Stimulated activated CD4-positive, alpha-beta T cell treated with anti-CD3 and anti-CD28 coated beads, Interleukin-4, amount 100 ng/mL, for 1 hour (primary cell): ENCODE measurements around the gene ETV6.

Source experiments
- DNase-seq: peaks from one replicate; pipeline ENCODE4 v3.0.0-alpha.2; 2020

The ETV6 gene

GRCh38 chr12:11786638-11787365 is 137.3 kb downstream of the ETV6 start:
- no peak for DNase-seq

DNA sequence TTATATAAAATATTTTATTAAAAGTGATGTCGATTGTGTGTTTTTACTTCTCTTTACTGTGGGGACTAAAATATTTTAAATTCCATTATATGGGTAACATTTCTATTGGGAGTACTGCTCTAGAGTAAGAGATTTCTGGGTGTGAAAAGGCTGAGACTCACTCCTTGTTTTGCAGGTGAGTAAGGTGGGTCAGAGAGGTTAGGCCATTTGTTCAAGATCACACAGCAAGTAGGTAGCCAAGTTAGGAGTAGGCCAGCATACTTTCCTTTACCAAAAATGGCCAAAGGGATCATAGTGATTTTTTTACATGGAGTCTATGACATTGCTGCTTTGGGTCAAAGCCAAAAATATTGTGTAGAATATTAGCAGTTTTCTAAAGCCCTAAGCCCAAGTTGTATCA is 138.0 kb downstream of the ETV6 start:
- no peak for DNase-seq

- no peak for DNase-seq
Observed at GRCh38 chr12:11787933-11788849, 138.7 kb downstream of the ETV6 start.

- no peak for DNase-seq
Observed at GRCh38 chr12:11793921-11794710, 144.6 kb downstream of the ETV6 start.

GRCh38 chr12:11794751-11795150 is 145.3 kb downstream of the ETV6 start:
- no peak for DNase-seq

DNA sequence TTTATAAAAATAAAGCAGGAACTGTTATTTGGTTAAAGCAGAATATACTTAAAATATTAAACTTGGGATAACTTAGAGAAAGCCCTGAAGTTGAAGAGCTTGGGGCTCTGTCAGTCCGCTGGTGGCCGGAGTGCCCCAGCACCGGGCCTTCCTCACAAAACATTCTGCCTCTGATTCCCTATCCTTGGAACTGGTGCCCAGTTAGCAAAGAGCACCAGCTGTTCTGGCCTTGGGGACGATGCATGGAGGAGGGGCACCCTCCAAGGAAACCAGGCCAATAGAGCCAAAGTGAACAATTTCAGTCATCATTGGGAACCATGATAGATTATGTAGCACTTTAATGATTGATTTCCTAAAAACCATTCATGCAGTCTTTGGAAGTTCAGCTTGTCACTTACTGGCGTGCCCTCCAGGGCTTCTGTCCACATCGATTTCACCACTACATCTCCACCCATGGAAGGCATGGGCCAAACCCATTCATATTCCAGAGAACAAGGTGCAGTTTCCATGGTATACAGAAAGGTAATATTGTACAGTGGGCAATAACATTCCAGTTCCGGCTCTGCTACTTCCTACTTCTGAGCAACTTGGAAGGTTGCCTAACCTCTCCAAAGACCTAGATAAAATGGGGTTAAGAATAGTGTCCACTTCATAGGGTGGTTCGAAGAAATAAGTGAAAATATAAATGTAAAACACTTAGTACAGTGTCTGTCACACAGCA is 145.9 kb downstream of the ETV6 start:
- no peak for DNase-seq

DNA sequence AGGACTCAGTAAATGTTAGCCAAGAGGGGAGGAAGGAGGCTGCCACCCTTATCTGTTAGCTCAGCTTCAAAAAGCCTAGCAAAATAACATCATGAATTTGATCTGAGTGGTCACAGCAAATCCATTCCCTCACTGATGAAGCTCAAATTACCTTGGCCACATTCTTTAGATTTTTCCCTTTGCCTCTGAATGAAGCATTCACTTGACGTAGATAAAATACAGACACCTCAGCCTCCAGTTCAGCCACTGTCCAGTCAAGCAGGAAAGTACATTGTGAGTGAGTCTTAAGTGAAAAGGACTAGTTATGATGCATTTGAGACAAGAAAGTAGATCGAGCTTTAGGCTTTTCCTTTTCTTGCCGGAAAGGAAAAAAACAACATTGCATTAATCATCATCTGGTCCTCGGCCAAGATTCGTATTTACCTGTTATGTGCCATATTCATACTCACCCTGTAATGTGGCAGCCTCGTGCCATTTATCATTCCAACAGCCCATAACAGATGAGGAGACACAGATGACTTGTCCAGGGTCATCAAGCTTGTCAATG is 146.5 kb downstream of the ETV6 start:
- no peak for DNase-seq

GRCh38 chr12:11797317-11797913 is 147.9 kb downstream of the ETV6 start:
- no peak for DNase-seq

- no peak for DNase-seq
Observed at GRCh38 chr12:11798006-11798708, 148.7 kb downstream of the ETV6 start.

DNA sequence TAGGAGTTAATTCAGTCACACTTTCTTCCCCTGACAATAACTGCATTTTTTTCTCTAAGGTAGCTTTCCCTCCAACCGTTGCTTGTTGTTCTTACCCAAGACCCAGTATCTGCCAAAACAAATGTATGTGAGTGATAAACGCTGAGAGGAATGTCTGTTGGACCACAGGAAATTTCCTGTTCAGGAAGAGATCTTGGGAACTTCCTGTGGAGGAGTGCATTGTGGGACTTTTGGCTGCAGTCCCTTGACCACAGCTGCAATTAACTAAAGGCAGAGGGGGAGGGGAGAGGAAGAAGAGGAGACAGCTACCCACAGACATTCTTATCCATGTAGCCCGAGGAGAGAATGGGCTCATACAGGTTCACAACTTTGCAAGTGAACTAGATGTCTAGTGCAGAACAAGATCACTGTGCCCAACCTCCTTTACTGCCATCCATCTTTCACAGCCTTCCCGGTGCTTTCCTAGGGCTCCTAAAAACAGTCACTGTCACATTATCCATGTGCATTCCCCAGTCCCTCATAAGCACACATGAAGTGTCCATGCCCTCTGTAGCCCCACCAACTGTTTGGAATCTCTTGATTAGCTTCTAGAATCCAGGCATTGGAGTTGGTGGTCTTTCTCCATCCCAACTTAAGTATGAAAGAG is 149.5 kb downstream of the ETV6 start:
- DNase-seq, result no peak

- no peak for DNase-seq
Observed at GRCh38 chr12:11799502-11799873, 150.0 kb downstream of the ETV6 start.

GRCh38 chr12:11801643-11802042 is 152.2 kb downstream of the ETV6 start:
- DNase-seq, result no peak

DNA sequence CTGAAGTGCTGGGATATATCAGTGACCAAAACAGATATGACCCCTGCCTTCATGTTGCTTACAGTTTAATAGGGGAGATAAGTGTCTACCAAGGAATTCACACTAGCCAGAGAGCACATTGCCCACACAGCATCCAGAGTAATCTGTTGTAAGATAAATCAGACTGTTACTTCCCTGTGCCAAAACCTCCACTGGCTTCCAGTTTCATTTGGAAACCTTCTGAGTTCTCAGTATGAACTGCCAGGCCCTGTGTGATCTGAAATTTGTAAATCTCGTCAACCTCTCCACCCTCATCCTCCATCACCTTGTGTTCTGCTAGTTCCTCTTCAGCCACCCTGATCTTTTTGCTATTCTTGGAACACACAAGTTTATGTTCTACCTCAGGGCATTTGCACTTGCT is 154.7 kb downstream of the ETV6 start:
- DNase-seq, result no peak

GRCh38 chr12:11805043-11805442 is 155.6 kb downstream of the ETV6 start:
- DNase-seq, result no peak

DNA sequence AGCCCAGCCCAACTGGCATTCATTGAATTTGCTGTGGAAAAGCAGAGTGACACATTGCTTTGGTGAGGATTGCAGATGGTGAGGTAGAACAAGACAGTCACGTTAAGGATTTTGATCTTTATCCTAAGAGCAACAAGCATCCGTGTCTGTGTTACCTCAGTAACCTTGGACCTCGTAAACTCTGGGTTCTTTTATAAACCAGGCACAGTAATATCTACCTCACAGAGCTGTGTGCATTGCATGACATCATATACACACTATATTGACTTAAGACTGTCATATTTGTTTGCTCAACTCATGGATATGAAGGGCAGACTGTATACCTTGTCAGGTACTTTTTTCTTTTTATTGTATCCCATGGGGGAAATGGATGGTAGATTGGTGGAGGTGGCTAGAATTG is 156.2 kb downstream of the ETV6 start:
- DNase-seq, result no peak

- no peak for DNase-seq
Observed at GRCh38 chr12:11807458-11807857, 158.0 kb downstream of the ETV6 start.

GRCh38 chr12:11808931-11809330 is 159.5 kb downstream of the ETV6 start:
- DNase-seq, result no peak

DNA sequence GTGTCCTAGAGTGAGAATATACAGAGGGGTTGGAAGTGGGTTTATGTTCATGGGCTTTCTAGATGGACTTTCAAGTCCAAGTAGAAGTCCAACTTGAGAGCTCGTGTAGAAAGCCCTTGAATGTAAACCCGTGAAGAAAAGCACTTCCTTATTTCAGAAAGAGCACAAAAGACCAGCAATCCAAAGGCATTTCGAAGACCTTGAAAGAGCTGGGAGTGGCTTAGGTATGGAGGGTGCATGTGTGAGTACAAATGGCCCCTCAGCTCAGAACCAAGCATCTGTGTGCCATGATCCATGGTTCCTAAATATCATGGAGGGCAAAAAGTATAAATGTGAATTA is 160.7 kb downstream of the ETV6 start:
- DNase-seq, result no peak

GRCh38 chr12:11811008-11811407 is 161.5 kb downstream of the ETV6 start:
- no peak for DNase-seq

- DNase-seq, result no peak
Observed at GRCh38 chr12:11812241-11812585, 162.7 kb downstream of the ETV6 start.
